ENCODE measurements around the gene ZNFX1. TPM values are rescaled to one million over a fixed set of nuclear protein-coding genes. Genes with fewer than 3 reads are reported as not detected.
A peak's percentile ranks its signal among the peaks of the same experiment; 100 is the strongest.

The ZNFX1 gene
- total and polyA plus RNA-seq, 2 donors from 2014 or later: 8.0 to 44.0 TPM

DNA sequence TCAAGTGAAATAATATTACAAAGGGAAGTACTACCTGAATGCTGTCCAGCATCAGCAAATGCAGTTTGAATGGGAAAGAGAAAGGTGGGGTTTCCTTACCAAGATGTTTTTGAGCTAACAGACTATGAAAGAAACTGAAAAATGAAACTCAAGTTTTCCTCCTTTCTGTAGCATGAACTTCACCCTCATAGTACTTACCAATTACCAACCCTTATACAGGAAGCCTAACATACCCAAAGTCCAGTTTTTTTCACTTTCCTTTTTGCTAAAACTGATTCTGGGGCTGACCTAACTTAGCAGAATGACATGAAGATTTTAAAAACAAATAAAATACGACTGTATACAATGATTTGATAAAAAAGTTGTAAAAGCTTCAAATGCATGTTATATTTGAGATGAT lies 5.2 kb downstream of the ZNFX1 start:
- intact Hi-C loops (cut with DNase I): no loop called here
- Histone ChIP-seq H3K4me1 (ENCODE audit: control insufficient read depth in 2 of 3, insufficient read depth in 2 of 3, low read depth in 1 of 3, low read length in 3 of 3) (peaks cover 0 to 24% (median 11%) of the 10 kb centered on the region in 3 donors), H3K4me3 (ENCODE audit: low read length in 3 of 3) (no peak overlapping the region), H3K9ac (ENCODE audit: low read length in 3 of 3) (no peak overlapping the region), H3K9me3 (ENCODE audit: control insufficient read depth in 2 of 3, insufficient read depth in 1 of 3, low read length in 3 of 3) (no peaks in the 10 kb centered on the region), H3K36me3 (ENCODE audit: control insufficient read depth in 2 of 3, insufficient read depth in 3 of 3, low read length in 3 of 3) (peaks cover 17 to 25% (median 23%) of the 10 kb centered on the region in 3 donors), H3K27ac (ENCODE audit: low read depth in 2 of 2, low read length in 2 of 2) (no peak overlapping the region), H3K27me3 (ENCODE audit: control insufficient read depth, insufficient read depth, low read length) (no peaks in the 10 kb centered on the region)
- FAIRE-seq (no peak), DNase-seq (no peak)
- TF ChIP-seq, protein P1, sequence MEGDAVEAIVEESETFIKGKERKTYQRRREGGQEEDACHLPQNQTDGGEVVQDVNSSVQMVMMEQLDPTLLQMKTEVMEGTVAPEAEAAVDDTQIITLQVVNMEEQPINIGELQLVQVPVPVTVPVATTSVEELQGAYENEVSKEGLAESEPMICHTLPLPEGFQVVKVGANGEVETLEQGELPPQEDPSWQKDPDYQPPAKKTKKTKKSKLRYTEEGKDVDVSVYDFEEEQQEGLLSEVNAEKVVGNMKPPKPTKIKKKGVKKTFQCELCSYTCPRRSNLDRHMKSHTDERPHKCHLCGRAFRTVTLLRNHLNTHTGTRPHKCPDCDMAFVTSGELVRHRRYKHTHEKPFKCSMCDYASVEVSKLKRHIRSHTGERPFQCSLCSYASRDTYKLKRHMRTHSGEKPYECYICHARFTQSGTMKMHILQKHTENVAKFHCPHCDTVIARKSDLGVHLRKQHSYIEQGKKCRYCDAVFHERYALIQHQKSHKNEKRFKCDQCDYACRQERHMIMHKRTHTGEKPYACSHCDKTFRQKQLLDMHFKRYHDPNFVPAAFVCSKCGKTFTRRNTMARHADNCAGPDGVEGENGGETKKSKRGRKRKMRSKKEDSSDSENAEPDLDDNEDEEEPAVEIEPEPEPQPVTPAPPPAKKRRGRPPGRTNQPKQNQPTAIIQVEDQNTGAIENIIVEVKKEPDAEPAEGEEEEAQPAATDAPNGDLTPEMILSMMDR (IDR thresholded peaks at IDR 0.05; ENCODE audit: borderline replicate concordance, extremely low read depth, insufficient read depth): no peak

DNA sequence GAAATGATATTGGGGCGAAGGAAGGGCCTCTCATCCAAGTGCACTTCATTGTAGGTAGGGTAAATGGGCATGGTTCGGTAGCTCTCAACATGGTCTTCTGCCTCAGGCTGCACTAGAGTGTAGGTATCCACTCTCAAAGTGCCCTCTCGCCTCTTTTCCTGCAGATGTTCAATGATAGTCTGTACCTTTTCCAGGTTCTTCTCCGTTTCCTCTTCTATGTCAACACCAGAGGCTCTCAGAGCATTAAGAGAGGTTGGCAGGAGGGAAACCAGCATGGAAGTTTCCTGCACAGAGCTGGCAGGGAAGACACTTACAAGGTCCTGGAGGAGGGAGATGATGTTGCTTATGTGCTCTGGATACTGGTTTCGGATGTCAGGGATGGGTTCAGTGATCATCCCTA lies 7.1 kb downstream of the ZNFX1 start:
- Histone ChIP-seq H3K9me3 (ENCODE audit: control insufficient read depth in 2 of 3, insufficient read depth in 1 of 3, low read length in 3 of 3) (no peaks in the 10 kb centered on the region), H3K27ac (ENCODE audit: low read depth in 2 of 2, low read length in 2 of 2) (no peak overlapping the region), H3K4me3 (ENCODE audit: low read length in 3 of 3) (no peak overlapping the region), H3K36me3 (ENCODE audit: control insufficient read depth in 2 of 3, insufficient read depth in 3 of 3, low read length in 3 of 3) (peaks cover 18 to 28% (median 27%) of the 10 kb centered on the region in 3 donors), H3K4me1 (ENCODE audit: control insufficient read depth in 2 of 3, insufficient read depth in 2 of 3, low read depth in 1 of 3, low read length in 3 of 3) (peaks cover 0 to 22% (median 10%) of the 10 kb centered on the region in 3 donors), H3K9ac (ENCODE audit: low read length in 3 of 3) (no peak overlapping the region), H3K27me3 (ENCODE audit: control insufficient read depth, insufficient read depth, low read length) (no peaks in the 10 kb centered on the region)
- DNase-seq (no peak), FAIRE-seq (no peak)
- intact Hi-C loops (cut with DNase I): no loop called here
- TF ChIP-seq, protein P1 (IDR thresholded peaks at IDR 0.05; ENCODE audit: borderline replicate concordance, extremely low read depth, insufficient read depth): no peak

DNA sequence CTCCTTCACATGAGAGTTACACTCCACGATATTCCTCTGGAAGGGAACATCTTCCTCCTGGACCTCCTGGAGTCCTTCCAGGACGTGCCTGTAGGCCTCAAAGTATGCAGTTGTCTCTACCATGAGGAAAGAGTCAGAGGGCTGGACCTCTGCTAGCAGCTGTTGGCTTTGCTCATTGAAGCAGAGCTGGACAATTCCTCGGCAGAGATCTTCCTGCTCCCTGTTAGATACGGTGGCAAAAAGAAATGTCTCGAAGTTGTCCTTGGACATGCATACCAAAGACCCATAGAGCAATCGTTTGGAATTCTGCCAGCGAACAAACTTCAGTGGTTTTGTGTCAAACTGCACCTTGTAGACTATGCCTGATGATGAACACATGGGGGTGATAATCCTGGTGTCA lies 7.7 kb downstream of the ZNFX1 start:
- intact Hi-C loops (cut with DNase I): no loop called here
- Histone ChIP-seq H3K9ac (ENCODE audit: low read length in 3 of 3) (no peak overlapping the region), H3K4me1 (ENCODE audit: control insufficient read depth in 2 of 3, insufficient read depth in 2 of 3, low read depth in 1 of 3, low read length in 3 of 3) (peaks cover 0 to 17% (median 7%) of the 10 kb centered on the region in 3 donors), H3K27ac (ENCODE audit: low read depth in 2 of 2, low read length in 2 of 2) (no peak overlapping the region), H3K27me3 (ENCODE audit: control insufficient read depth, insufficient read depth, low read length) (no peaks in the 10 kb centered on the region), H3K4me3 (ENCODE audit: low read length in 3 of 3) (peak overlapping the region in 1 of 3 donors; percentile 13), H3K36me3 (ENCODE audit: control insufficient read depth in 2 of 3, insufficient read depth in 3 of 3, low read length in 3 of 3) (peaks cover 15 to 30% (median 29%) of the 10 kb centered on the region in 3 donors), H3K9me3 (ENCODE audit: control insufficient read depth in 2 of 3, insufficient read depth in 1 of 3, low read length in 3 of 3) (no peaks in the 10 kb centered on the region)
- FAIRE-seq (no peak), DNase-seq (no peak)
- TF ChIP-seq, protein P1 (IDR thresholded peaks at IDR 0.05; ENCODE audit: borderline replicate concordance, extremely low read depth, insufficient read depth): no peak
